Mesenchymal stem cell (in vitro differentiated cells and primary cell): ENCODE measurements around the gene SCLY.

Experiments used
- DNase-seq: peaks from one replicate; pipeline ENCODE4 v3.0.0-alpha.2; 2013
- H2AFZ ChIP-seq: one replicate; pipeline ENCODE4 v1.6.1; 2013; ENCODE audit warnings: low read depth, mild to moderate bottlenecking, control low read depth, inconsistent platforms, low read length, moderate library complexity
- H2AK5ac ChIP-seq: 2 replicates; pipeline ENCODE4 v1.6.1; 2013; ENCODE audit warnings: low read length, moderate library complexity, mild to moderate bottlenecking, inconsistent platforms; ENCODE audit not compliant: severe bottlenecking
- H2BK120ac ChIP-seq: one replicate; pipeline ENCODE4 v1.6.1; 2013; ENCODE audit warnings: low read depth, mild to moderate bottlenecking, inconsistent platforms, low read length, moderate library complexity
- H2BK12ac ChIP-seq, 2 experiments: one replicate each; pipeline ENCODE4 v1.6.1; 2013; ENCODE audit warnings: inconsistent platforms in 2 of 2, low read length in 2 of 2, mild to moderate bottlenecking in 2 of 2, moderate library complexity in 2 of 2, control low read depth in 1 of 2
- H2BK15ac ChIP-seq: one replicate; pipeline ENCODE4 v1.6.1; 2013; ENCODE audit warnings: mild to moderate bottlenecking, low read depth, inconsistent platforms; ENCODE audit not compliant: poor library complexity, severe bottlenecking
- H2BK5ac ChIP-seq: 2 replicates; pipeline ENCODE4 v1.6.1; 2013; ENCODE audit warnings: low read depth, mild to moderate bottlenecking, low read length, control low read depth, inconsistent platforms; ENCODE audit not compliant: poor library complexity, severe bottlenecking
- H3K14ac ChIP-seq, 2 experiments: one replicate each; pipeline ENCODE4 v1.6.1; 2013; ENCODE audit warnings: inconsistent platforms in 2 of 2, low read length in 2 of 2, control low read depth in 1 of 2, mild to moderate bottlenecking in 1 of 2, moderate library complexity in 1 of 2
- H3K18ac ChIP-seq, 2 experiments: one replicate each; pipeline ENCODE4 v1.6.1; 2013; ENCODE audit warnings: inconsistent platforms in 2 of 2, low read length in 2 of 2, control low read depth in 1 of 2, low read depth in 1 of 2, mild to moderate bottlenecking in 1 of 2
- H3K23ac ChIP-seq, 2 experiments: one replicate each; pipeline ENCODE4 v1.6.1; 2013; ENCODE audit warnings: inconsistent platforms in 2 of 2, low read length in 2 of 2, mild to moderate bottlenecking in 2 of 2, moderate library complexity in 2 of 2, control low read depth in 1 of 2
- H3K27ac ChIP-seq: 2 replicates; pipeline ENCODE4 v1.5.1; 2013; ENCODE audit warnings: mild to moderate bottlenecking, moderate library complexity, low read length, control low read depth, inconsistent platforms; ENCODE audit not compliant: poor library complexity, severe bottlenecking
- H3K27me3 ChIP-seq, 2 experiments: 2 replicates each; pipeline versions ENCODE4 v1.6.1 to v1.7.0; 2013; ENCODE audit warnings: low read length in 2 of 2, mild to moderate bottlenecking in 2 of 2, moderate library complexity in 2 of 2, control low read depth in 1 of 2, inconsistent platforms in 1 of 2; ENCODE audit not compliant: control insufficient read depth in 1 of 2, insufficient read depth in 1 of 2
- H3K36me3 ChIP-seq, 2 experiments: 2 replicates each; pipeline versions ENCODE4 v1.6.1 to v1.7.0; 2013; ENCODE audit warnings: low read length in 2 of 2, control low read depth in 1 of 2, inconsistent platforms in 1 of 2, low read depth in 1 of 2, mild to moderate bottlenecking in 1 of 2; ENCODE audit not compliant: insufficient read depth in 2 of 2, control insufficient read depth in 1 of 2
- H3K4ac ChIP-seq, 2 experiments: one replicate each; pipeline ENCODE4 v1.6.1; 2013; ENCODE audit warnings: inconsistent platforms in 2 of 2, low read length in 2 of 2, mild to moderate bottlenecking in 2 of 2, moderate library complexity in 2 of 2, control low read depth in 1 of 2, low read depth in 1 of 2
- H3K4me1 ChIP-seq: 2 replicates; pipeline ENCODE4 v1.6.1; 2013; ENCODE audit warnings: low read depth, low read length, control low read depth; ENCODE audit not compliant: control insufficient read depth, insufficient read depth
- H3K4me2 ChIP-seq: 2 replicates; pipeline ENCODE4 v1.6.1; 2013; ENCODE audit warnings: low read length, mild to moderate bottlenecking, inconsistent platforms; ENCODE audit not compliant: poor library complexity, severe bottlenecking
- H3K4me3 ChIP-seq, 2 experiments: 2 replicates each; pipeline versions ENCODE4 v1.5.1 to v1.7.0; 2013; ENCODE audit warnings: low read length in 2 of 2, mild to moderate bottlenecking in 2 of 2, control low read depth in 1 of 2, low read depth in 1 of 2; ENCODE audit not compliant: insufficient read depth in 1 of 2
- H3K79me1 ChIP-seq: replicated peaks from 2 replicates; pipeline ENCODE4 v1.6.1; 2013; ENCODE audit warnings: mild to moderate bottlenecking, control low read depth, low read length, inconsistent platforms; ENCODE audit not compliant: poor library complexity, severe bottlenecking
- H3K9ac ChIP-seq: 2 replicates; pipeline ENCODE4 v1.7.0; 2013; ENCODE audit warnings: mild to moderate bottlenecking, low read length, moderate library complexity
- H3K9me3 ChIP-seq: 2 replicates; pipeline ENCODE4 v1.7.0; 2013; ENCODE audit warnings: mild to moderate bottlenecking, low read length; ENCODE audit not compliant: control insufficient read depth
- H4K8ac ChIP-seq: one replicate; pipeline ENCODE4 v1.6.1; 2013; ENCODE audit warnings: inconsistent platforms, mild to moderate bottlenecking, low read length, moderate library complexity
- H4K91ac ChIP-seq: one replicate; pipeline ENCODE4 v1.6.1; 2013; ENCODE audit warnings: mild to moderate bottlenecking, low read length, inconsistent platforms
- WGBS: methylation state at CpG from one replicate; pipeline ENCODE4 v1.1.7; 2013; ENCODE audit warnings: mixed read lengths; 5-methylcytosine and 5-hydroxymethylcytosine counted together

SCLY gene

DNA sequence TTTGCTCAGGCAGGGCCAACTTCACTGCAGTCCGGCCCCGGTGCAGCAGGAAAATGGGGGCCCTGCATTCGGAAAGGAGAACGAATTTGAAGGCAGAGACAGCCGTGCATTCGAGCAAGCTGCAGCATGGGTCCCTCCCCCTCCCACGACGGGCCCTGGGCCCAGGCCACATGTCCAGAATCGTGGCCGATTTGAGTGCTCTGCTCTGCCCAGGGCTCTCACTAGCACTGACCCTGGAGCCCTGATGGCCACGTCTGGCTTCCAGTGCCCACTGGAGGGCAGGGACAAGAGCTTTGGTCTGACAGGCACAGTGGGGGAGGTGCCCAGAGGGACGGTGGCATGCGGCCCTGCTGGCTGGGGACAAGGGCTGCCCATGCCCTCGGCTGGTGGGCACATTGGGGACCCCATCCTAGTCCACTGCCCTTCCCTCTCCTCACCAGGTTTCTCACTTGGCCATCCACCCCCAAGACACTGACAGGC lies 63.2 kb downstream of the SCLY start:
- Histone ChIP-seq H2BK12ac (no peak overlapping the region), H2BK120ac (no peak overlapping the region), H3K36me3 (no peaks in the 10 kb centered on the region), H2AK5ac (no peak overlapping the region), H2BK15ac (no peak overlapping the region), H3K4me1 (peaks cover 12% of the 10 kb centered on the region), H3K14ac (no peak overlapping the region), H3K4ac (no peak overlapping the region), H3K27ac (no peak overlapping the region), H3K27me3 (peaks cover 36 to 42% of the 10 kb centered on the region in 2 experiments), H3K9me3 (no peaks in the 10 kb centered on the region), H3K4me2 (no peak overlapping the region), H3K18ac (no peak overlapping the region), H4K91ac (no peak overlapping the region), H3K9ac (no peak overlapping the region), H3K79me1 (no peaks in the 10 kb centered on the region), H4K8ac (no peak overlapping the region), H3K4me3 (no peak overlapping the region), H2BK5ac (no peak overlapping the region), H2AFZ (no peak overlapping the region), H3K23ac (no peak overlapping the region)
- no peak for DNase-seq
- 68% methylated on average over 14 of the region's 14 CpGs for WGBS

DNA sequence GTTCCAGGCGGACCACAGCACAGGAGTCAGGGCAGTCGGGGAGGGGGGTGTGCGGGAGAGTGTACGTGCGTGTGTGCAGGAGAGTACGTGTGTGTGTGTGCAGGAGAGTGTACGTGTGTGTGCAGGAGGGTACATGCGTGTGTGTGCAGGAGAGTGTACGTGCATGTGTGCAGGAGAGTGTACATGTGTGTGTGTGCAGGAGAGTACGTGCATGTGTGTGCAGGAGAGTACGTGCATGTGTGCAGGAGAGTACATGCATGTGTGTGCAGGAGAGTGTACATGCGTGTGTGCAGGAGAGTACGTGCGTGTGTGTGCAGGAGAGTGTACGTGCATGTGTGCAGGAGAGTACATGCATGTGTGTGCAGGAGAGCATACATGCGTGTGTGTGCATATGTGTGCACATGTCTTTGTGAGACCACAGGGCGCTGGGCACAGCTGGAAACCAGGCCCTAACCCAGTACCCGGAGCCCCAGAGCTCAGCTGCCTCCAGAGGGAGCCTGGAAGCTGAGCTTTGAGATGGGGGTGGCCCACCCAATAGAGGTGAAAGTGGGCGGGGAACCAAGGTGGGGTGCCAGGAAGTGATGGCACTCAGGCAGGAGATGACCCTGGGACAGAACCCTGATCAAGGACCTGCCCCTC lies 63.8 kb downstream of the SCLY start:
- Histone ChIP-seq H2BK12ac (no peak overlapping the region), H4K8ac (no peak overlapping the region), H3K4me2 (no peak overlapping the region), H3K36me3 (no peaks in the 10 kb centered on the region), H3K9ac (no peak overlapping the region), H2BK15ac (no peak overlapping the region), H3K4me3 (no peak overlapping the region), H3K4ac (no peak overlapping the region), H2AK5ac (no peak overlapping the region), H3K14ac (no peak overlapping the region), H3K79me1 (no peaks in the 10 kb centered on the region), H3K27ac (no peak overlapping the region), H3K9me3 (no peaks in the 10 kb centered on the region), H3K23ac (no peak overlapping the region), H3K18ac (no peak overlapping the region), H3K4me1 (peaks cover 12% of the 10 kb centered on the region), H3K27me3 (peaks cover 30 to 37% of the 10 kb centered on the region in 2 experiments), H2AFZ (no peak overlapping the region), H2BK120ac (no peak overlapping the region), H2BK5ac (no peak overlapping the region), H4K91ac (peak overlapping the region; percentile 37)
- DNase-seq = no peak
- WGBS = 91% methylated on average over 18 of the region's 19 CpGs

DNA sequence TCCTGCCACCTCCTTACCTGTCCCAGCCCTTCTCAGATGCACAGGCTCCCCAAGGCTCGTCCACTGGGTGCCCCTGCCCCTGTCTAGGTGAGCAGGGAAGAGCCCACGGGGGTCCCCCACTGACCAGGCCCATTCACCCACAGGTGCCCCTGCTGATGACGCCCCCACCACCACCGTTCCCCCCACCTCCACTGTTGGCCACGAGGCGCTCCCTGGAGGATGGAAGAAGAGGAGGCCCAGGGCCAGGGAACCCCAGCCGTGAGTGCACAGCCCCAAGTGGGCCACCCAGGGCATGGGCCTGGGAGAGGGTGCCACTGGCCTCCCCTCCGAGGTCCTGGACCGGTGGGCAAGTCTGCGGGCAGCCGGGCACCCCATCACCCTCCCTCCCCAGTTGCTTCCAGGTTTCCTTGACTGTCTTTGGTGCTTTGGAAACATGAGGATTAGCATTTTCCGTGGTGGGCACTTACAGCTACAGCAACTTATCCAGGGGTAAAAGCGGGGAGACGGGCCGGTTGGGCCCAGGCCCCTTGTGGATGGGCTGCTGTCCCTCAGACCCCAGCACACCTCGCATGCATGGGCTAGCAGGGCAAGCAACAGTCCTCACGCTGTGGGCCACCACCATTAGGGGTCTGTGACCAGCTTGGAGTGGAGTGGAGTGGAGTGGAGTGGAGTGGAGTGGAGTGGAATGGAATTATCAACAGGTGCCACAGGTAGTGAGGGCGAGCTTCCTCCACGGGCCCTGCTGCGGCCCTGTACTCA lies 64.5 kb downstream of the SCLY start:
- Histone ChIP-seq H3K9ac (no peak overlapping the region), H4K91ac (peak overlapping the region; percentile 9), H2BK12ac (no peak overlapping the region), H3K36me3 (no peaks in the 10 kb centered on the region), H2AK5ac (no peak overlapping the region), H2BK5ac (no peak overlapping the region), H3K79me1 (no peaks in the 10 kb centered on the region), H3K4me3 (no peak overlapping the region), H3K4ac (no peak overlapping the region), H3K4me1 (peaks cover 8% of the 10 kb centered on the region), H2BK15ac (no peak overlapping the region), H3K23ac (no peak overlapping the region), H3K27me3 (peaks cover 23 to 30% of the 10 kb centered on the region in 2 experiments), H3K4me2 (no peak overlapping the region), H2BK120ac (no peak overlapping the region), H4K8ac (no peak overlapping the region), H3K14ac (no peak overlapping the region), H3K9me3 (no peaks in the 10 kb centered on the region), H2AFZ (no peak overlapping the region), H3K18ac (no peak overlapping the region), H3K27ac (no peak overlapping the region)
- 91% methylated on average over 17 of the region's 20 CpGs for WGBS
- no peak for DNase-seq

DNA sequence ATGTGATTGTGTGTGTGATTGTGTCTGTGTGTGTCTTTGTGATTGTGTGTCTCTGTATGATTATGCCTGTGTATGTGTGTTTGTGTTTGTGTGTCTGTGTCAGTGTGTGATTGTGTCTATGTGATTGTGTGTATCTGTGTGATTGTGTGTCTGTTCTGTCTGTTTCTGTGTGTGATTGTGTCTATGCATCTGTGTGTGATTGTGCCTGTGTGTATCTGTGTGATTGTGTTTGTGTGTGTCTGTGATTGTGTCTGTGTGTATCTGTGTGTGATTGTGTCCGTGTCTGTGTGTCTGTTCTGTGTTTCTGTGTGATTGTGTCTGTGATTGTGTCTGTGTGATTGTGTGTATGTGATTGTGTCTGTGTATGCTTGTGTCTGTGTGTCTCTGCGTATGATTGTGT lies 65.5 kb downstream of the SCLY start:
- H3K4ac ChIP-seq = no peak overlapping the region
- no peaks in the 10 kb centered on the region for H3K79me1 ChIP-seq
- H2BK120ac ChIP-seq = no peak overlapping the region
- no peaks in the 10 kb centered on the region for H3K9me3 ChIP-seq
- no peak overlapping the region for H3K4me3 ChIP-seq
- H3K27ac ChIP-seq = no peak overlapping the region
- H3K36me3 ChIP-seq = no peaks in the 10 kb centered on the region
- H2BK12ac ChIP-seq = no peak overlapping the region
- H3K4me1 ChIP-seq = no peaks in the 10 kb centered on the region
- H3K14ac ChIP-seq = no peak overlapping the region
- no peak overlapping the region for H2AK5ac ChIP-seq
- no peak overlapping the region for H3K18ac ChIP-seq
- H2BK5ac ChIP-seq = no peak overlapping the region
- DNase-seq = no peak
- H4K8ac ChIP-seq = no peak overlapping the region
- WGBS = 96% methylated on average over 2 of the region's 2 CpGs
- H3K9ac ChIP-seq = peak overlapping the region; percentile 77
- H4K91ac ChIP-seq = no peak overlapping the region
- no peak overlapping the region for H2BK15ac ChIP-seq
- H3K23ac ChIP-seq = no peak overlapping the region
- peaks cover 13 to 20% of the 10 kb centered on the region in 2 experiments for H3K27me3 ChIP-seq
- H3K4me2 ChIP-seq = no peak overlapping the region
- no peak overlapping the region for H2AFZ ChIP-seq
